ENCODE data around the gene NR3C2. TPM values are rescaled to one million over a fixed set of nuclear protein-coding genes. Genes with fewer than 3 reads are reported as not detected.

Gene NR3C2
- total RNA-seq, 5 donors from 2014 or later (not counting 1 experiment from before 2014, with no cell fraction given): 33.5 to 60.4 (median 34.5) TPM

- Mint-ChIP-seq H3K4me1 (peaks cover 32 to 48% (median 38%) of the 10 kb centered on the region in 3 donors), H3K36me3 (peaks cover 14% of the 10 kb centered on the region), H3K4me3 (no peak overlapping the region), H3K9me3 (peaks cover 0 to 4% (median 4%) of the 10 kb centered on the region in 3 donors), H3K27me3 (no peaks in the 10 kb centered on the region), H3K27ac (no peak overlapping the region)
- WGBS (ENCODE audit: insufficient coverage): 100% methylated on average over 1 of the region's 5 CpGs
- no peaks in the 10 kb centered on the region for H3K27me3 ChIP-seq (replicated peaks in 1 of 2; ENCODE audit: control insufficient read depth in 2 of 2, extremely low read depth in 1 of 2, insufficient read depth in 2 of 2, low read length in 1 of 2)
- no peak overlapping the region for H3K27ac ChIP-seq (ENCODE audit: low read length)
- ChIA-PET POLR2A (no interaction called here), CTCF (no interaction called here)
- no peaks in the 10 kb centered on the region for H3K4me1 ChIP-seq (ENCODE audit: control insufficient read depth in 1 of 2, extremely low read depth in 1 of 2, insufficient read depth in 2 of 2, low read length in 2 of 2)
- no peak for DNase-seq
- no peaks in the 10 kb centered on the region for H3K9me3 ChIP-seq
- H3K4me3 ChIP-seq (ENCODE audit: control insufficient read depth in 1 of 2, extremely low read depth in 1 of 2, low read length in 1 of 2): no peak overlapping the region
- no peaks in the 10 kb centered on the region for H3K36me3 ChIP-seq (ENCODE audit: control insufficient read depth in 2 of 2, extremely low read depth in 1 of 2, insufficient read depth in 1 of 2, low read length in 1 of 2)
- no peak for ATAC-seq (replicated peaks in 1 of 4)
Measured at GRCh38 chr4:148265627-148266026, 176.6 kb downstream of the NR3C2 start.

GRCh38 chr4:148263802-148264201 lies 178.4 kb downstream of the NR3C2 start:
- no peak for DNase-seq
- Histone ChIP-seq H3K4me3 (ENCODE audit: control insufficient read depth in 1 of 2, extremely low read depth in 1 of 2, low read length in 1 of 2) (no peak overlapping the region), H3K36me3 (ENCODE audit: control insufficient read depth in 2 of 2, extremely low read depth in 1 of 2, insufficient read depth in 1 of 2, low read length in 1 of 2) (no peaks in the 10 kb centered on the region), H3K27ac (ENCODE audit: low read length) (no peak overlapping the region), H3K9me3 (no peaks in the 10 kb centered on the region), H3K4me1 (ENCODE audit: control insufficient read depth in 1 of 2, extremely low read depth in 1 of 2, insufficient read depth in 2 of 2, low read length in 2 of 2) (no peaks in the 10 kb centered on the region), H3K27me3 (replicated peaks in 1 of 2; ENCODE audit: control insufficient read depth in 2 of 2, extremely low read depth in 1 of 2, insufficient read depth in 2 of 2, low read length in 1 of 2) (no peaks in the 10 kb centered on the region)
- Mint-ChIP-seq H3K4me3 (no peak overlapping the region), H3K27me3 (no peaks in the 10 kb centered on the region), H3K9me3 (peaks cover 0 to 4% (median 4%) of the 10 kb centered on the region in 3 donors), H3K36me3 (peaks cover 22% of the 10 kb centered on the region), H3K4me1 (peaks cover 34 to 52% (median 39%) of the 10 kb centered on the region in 3 donors), H3K27ac (no peak overlapping the region)
- POLR2A ChIA-PET: no interaction called here
- WGBS (ENCODE audit: insufficient coverage): no CpG with 5 or more reads among the region's 2 CpGs
- CTCF ChIA-PET: interaction anchor here in 1 of 2 donors (0.7 kb wide), 1 partner anchor 104 kb away, joined by 3 read pairs; no protein-coding TSS in a partner anchor
- no peak for ATAC-seq (replicated peaks in 1 of 4)

- POLR2A ChIA-PET: no interaction called here
- H3K27ac Mint-ChIP-seq: no peak overlapping the region
- H3K9me3 ChIP-seq: no peaks in the 10 kb centered on the region
- H3K4me1 Mint-ChIP-seq: peaks cover 33 to 51% (median 36%) of the 10 kb centered on the region in 3 donors
- H3K27ac ChIP-seq (ENCODE audit: low read length): no peak overlapping the region
- 86% methylated on average over 3 of the region's 4 CpGs for WGBS (ENCODE audit: insufficient coverage)
- no peaks in the 10 kb centered on the region for H3K27me3 Mint-ChIP-seq
- ATAC-seq (replicated peaks in 1 of 4) (no peak), DNase-seq (no peak)
- H3K9me3 Mint-ChIP-seq: peaks cover 0 to 4% (median 4%) of the 10 kb centered on the region in 3 donors
- peaks cover 24% of the 10 kb centered on the region for H3K36me3 Mint-ChIP-seq
- no peaks in the 10 kb centered on the region for H3K4me1 ChIP-seq (ENCODE audit: control insufficient read depth in 1 of 2, extremely low read depth in 1 of 2, insufficient read depth in 2 of 2, low read length in 2 of 2)
- H3K4me3 Mint-ChIP-seq: no peak overlapping the region
- no peaks in the 10 kb centered on the region for H3K36me3 ChIP-seq (ENCODE audit: control insufficient read depth in 2 of 2, extremely low read depth in 1 of 2, insufficient read depth in 1 of 2, low read length in 1 of 2)
- H3K27me3 ChIP-seq (replicated peaks in 1 of 2; ENCODE audit: control insufficient read depth in 2 of 2, extremely low read depth in 1 of 2, insufficient read depth in 2 of 2, low read length in 1 of 2): no peaks in the 10 kb centered on the region
- CTCF ChIA-PET: no interaction called here
- no peak overlapping the region for H3K4me3 ChIP-seq (ENCODE audit: control insufficient read depth in 1 of 2, extremely low read depth in 1 of 2, low read length in 1 of 2)
Measured at GRCh38 chr4:148263127-148263526, 179.1 kb downstream of the NR3C2 start.

- POLR2A ChIA-PET: no interaction called here
- Histone ChIP-seq H3K4me3 (ENCODE audit: control insufficient read depth in 1 of 2, extremely low read depth in 1 of 2, low read length in 1 of 2) (no peak overlapping the region), H3K36me3 (ENCODE audit: control insufficient read depth in 2 of 2, extremely low read depth in 1 of 2, insufficient read depth in 1 of 2, low read length in 1 of 2) (no peaks in the 10 kb centered on the region), H3K27ac (ENCODE audit: low read length) (no peak overlapping the region), H3K27me3 (replicated peaks in 1 of 2; ENCODE audit: control insufficient read depth in 2 of 2, extremely low read depth in 1 of 2, insufficient read depth in 2 of 2, low read length in 1 of 2) (no peaks in the 10 kb centered on the region), H3K4me1 (ENCODE audit: control insufficient read depth in 1 of 2, extremely low read depth in 1 of 2, insufficient read depth in 2 of 2, low read length in 2 of 2) (no peaks in the 10 kb centered on the region), H3K9me3 (no peaks in the 10 kb centered on the region)
- CTCF ChIA-PET: interaction anchor here in 1 of 2 donors (0.6 kb wide), 1 partner anchor 217 kb away, joined by 15 read pairs; no protein-coding TSS in a partner anchor
- DNase-seq (no peak), ATAC-seq (replicated peaks in 1 of 4) (no peak)
- peaks cover 33 to 54% (median 38%) of the 10 kb centered on the region in 3 donors for H3K4me1 Mint-ChIP-seq
- H3K36me3 Mint-ChIP-seq: peaks cover 30% of the 10 kb centered on the region
- H3K4me3 Mint-ChIP-seq: no peak overlapping the region
- peaks cover 0 to 4% (median 4%) of the 10 kb centered on the region in 3 donors for H3K9me3 Mint-ChIP-seq
- H3K27me3 Mint-ChIP-seq: no peaks in the 10 kb centered on the region
- WGBS (ENCODE audit: insufficient coverage): 94% methylated on average over 2 of the region's 4 CpGs
- no peak overlapping the region for H3K27ac Mint-ChIP-seq
Measured at GRCh38 chr4:148261848-148262247, 180.4 kb downstream of the NR3C2 start.

GRCh38 chr4:148259841-148260240 lies 182.4 kb downstream of the NR3C2 start:
- Mint-ChIP-seq H3K4me3 (no peak overlapping the region), H3K36me3 (peaks cover 31% of the 10 kb centered on the region), H3K27ac (no peak overlapping the region), H3K9me3 (peaks cover 0 to 4% (median 4%) of the 10 kb centered on the region in 3 donors), H3K27me3 (no peaks in the 10 kb centered on the region), H3K4me1 (peaks cover 43 to 56% (median 46%) of the 10 kb centered on the region in 3 donors)
- no peak for DNase-seq
- H3K4me1 ChIP-seq (ENCODE audit: control insufficient read depth in 1 of 2, extremely low read depth in 1 of 2, insufficient read depth in 2 of 2, low read length in 2 of 2): no peaks in the 10 kb centered on the region
- no peak overlapping the region for H3K4me3 ChIP-seq (ENCODE audit: control insufficient read depth in 1 of 2, extremely low read depth in 1 of 2, low read length in 1 of 2)
- no peaks in the 10 kb centered on the region for H3K36me3 ChIP-seq (ENCODE audit: control insufficient read depth in 2 of 2, extremely low read depth in 1 of 2, insufficient read depth in 1 of 2, low read length in 1 of 2)
- no peak for ATAC-seq (replicated peaks in 1 of 4)
- CTCF ChIA-PET: interaction anchor here in 1 of 2 donors (0.6 kb wide), 1 partner anchor 183 kb away, joined by 3 read pairs; no protein-coding TSS in a partner anchor
- no peaks in the 10 kb centered on the region for H3K9me3 ChIP-seq
- POLR2A ChIA-PET: interaction anchor here in 1 of 2 donors (0.7 kb wide), 1 partner anchor 184 kb away, joined by 3 read pairs; no protein-coding TSS in a partner anchor
- no CpG with 5 or more reads among the region's 3 CpGs for WGBS (ENCODE audit: insufficient coverage)
- no peaks in the 10 kb centered on the region for H3K27me3 ChIP-seq (replicated peaks in 1 of 2; ENCODE audit: control insufficient read depth in 2 of 2, extremely low read depth in 1 of 2, insufficient read depth in 2 of 2, low read length in 1 of 2)
- no peak overlapping the region for H3K27ac ChIP-seq (ENCODE audit: low read length)

DNA sequence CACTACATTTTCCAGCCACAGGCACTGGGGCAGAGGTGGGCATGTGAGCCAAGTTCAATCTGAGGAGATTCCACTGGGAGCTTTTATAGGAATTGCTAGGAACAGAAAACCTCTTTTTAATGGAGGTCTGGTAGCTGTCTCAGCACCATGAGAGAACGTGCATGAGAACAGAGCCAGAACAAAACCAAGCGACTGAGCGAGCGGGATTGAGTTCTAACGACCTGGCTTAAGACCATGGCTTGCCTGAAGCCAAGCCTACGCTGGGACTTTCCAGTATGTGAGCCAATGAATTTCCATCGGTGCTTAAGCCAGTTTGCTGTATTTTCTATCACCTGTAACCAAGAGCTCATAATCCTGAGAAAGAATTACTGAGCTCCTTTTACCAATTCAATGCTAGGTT lies 183.7 kb downstream of the NR3C2 start:
- no peak for DNase-seq
- Mint-ChIP-seq H3K4me1 (peaks cover 46 to 60% (median 51%) of the 10 kb centered on the region in 3 donors), H3K36me3 (peaks cover 39% of the 10 kb centered on the region), H3K9me3 (peaks cover 0 to 4% (median under 1%) of the 10 kb centered on the region in 3 donors), H3K27me3 (no peaks in the 10 kb centered on the region), H3K27ac (no peak overlapping the region), H3K4me3 (no peak overlapping the region)
- no peak for ATAC-seq (replicated peaks in 1 of 4)
- H3K27ac ChIP-seq (ENCODE audit: low read length): no peak overlapping the region
- H3K4me1 ChIP-seq (ENCODE audit: control insufficient read depth in 1 of 2, extremely low read depth in 1 of 2, insufficient read depth in 2 of 2, low read length in 2 of 2): no peaks in the 10 kb centered on the region
- WGBS (ENCODE audit: insufficient coverage): 95% methylated on average over 5 of the region's 7 CpGs
- no peaks in the 10 kb centered on the region for H3K9me3 ChIP-seq
- CTCF ChIA-PET: no interaction called here
- H3K27me3 ChIP-seq (replicated peaks in 1 of 2; ENCODE audit: control insufficient read depth in 2 of 2, extremely low read depth in 1 of 2, insufficient read depth in 2 of 2, low read length in 1 of 2): no peaks in the 10 kb centered on the region
- POLR2A ChIA-PET: no interaction called here
- no peaks in the 10 kb centered on the region for H3K36me3 ChIP-seq (ENCODE audit: control insufficient read depth in 2 of 2, extremely low read depth in 1 of 2, insufficient read depth in 1 of 2, low read length in 1 of 2)
- H3K4me3 ChIP-seq (ENCODE audit: control insufficient read depth in 1 of 2, extremely low read depth in 1 of 2, low read length in 1 of 2): no peak overlapping the region
